ENCODE measurements around the gene CDHR5. TPM values are rescaled to one million over a fixed set of nuclear protein-coding genes. Genes with fewer than 3 reads are reported as not detected.

Gene CDHR5
- total and polyA plus RNA-seq, 2 donors (not counting 1 experiment from before 2014, with no cell fraction given), result not detected

GRCh38 chr11:615504-616319 lies 9.0 kb downstream of the CDHR5 start, which contains the start of gene IRF7:
Gene IRF7 (minus strand): TSS chr11:615950. CDS start chr11:615364, 586 bp downstream.
- Histone ChIP-seq H3K36me3 (ENCODE audit: control insufficient read depth, insufficient read depth, low read length) (peaks cover 24% of the 10 kb centered on the region), H3K4me1 (ENCODE audit: control insufficient read depth, extremely low read depth, insufficient read depth, low read length) (no peaks in the 10 kb centered on the region), H3K9ac (ENCODE audit: insufficient read depth, low read length) (peak within 1 kb of the TSS; percentile 84), H3K4me3 (replicated peaks in 1 of 4; ENCODE audit: control extremely low read depth in 1 of 4, insufficient read depth in 1 of 4, low read depth in 3 of 4, low read length in 4 of 4) (peak within 1 kb of the TSS; percentile 42 to 79 (median 68)), H3K27ac (ENCODE audit: insufficient read depth, low read length) (peak within 1 kb of the TSS; percentile 73), H3K4me2 (ENCODE audit: extremely low read depth, insufficient read depth, low read length) (peak within 1 kb of the TSS; percentile 99), H4K20me1 (ENCODE audit: control insufficient read depth, extremely low read depth, insufficient read depth, low read length) (no peaks in the 10 kb centered on the region), H3K27me3 (ENCODE audit: control insufficient read depth, insufficient read depth, low read length) (no peaks in the 10 kb centered on the region), H2AFZ (ENCODE audit: low read length) (no peak within 1 kb of the TSS), H3K9me3 (ENCODE audit: control insufficient read depth, insufficient read depth, low read depth, low read length) (no peaks in the 10 kb centered on the region), H3K79me2 (ENCODE audit: control insufficient read depth, insufficient read depth, low read length) (no peaks in the 10 kb centered on the region)
- peak; percentile 88 to 89 for DNase-seq (ENCODE audit: low read depth in 2 of 2)
- TF ChIP-seq EZH2 (IDR thresholded peaks at IDR 0.05; ENCODE audit: low read length, missing control alignments) (no peak), CTCF (conservative IDR thresholded peaks at IDR 0.05 in 1 of 2, IDR thresholded peaks at IDR 0.05 in 1 of 2; ENCODE audit: low read depth in 1 of 2, low read length in 2 of 2) (no peak)

DNA sequence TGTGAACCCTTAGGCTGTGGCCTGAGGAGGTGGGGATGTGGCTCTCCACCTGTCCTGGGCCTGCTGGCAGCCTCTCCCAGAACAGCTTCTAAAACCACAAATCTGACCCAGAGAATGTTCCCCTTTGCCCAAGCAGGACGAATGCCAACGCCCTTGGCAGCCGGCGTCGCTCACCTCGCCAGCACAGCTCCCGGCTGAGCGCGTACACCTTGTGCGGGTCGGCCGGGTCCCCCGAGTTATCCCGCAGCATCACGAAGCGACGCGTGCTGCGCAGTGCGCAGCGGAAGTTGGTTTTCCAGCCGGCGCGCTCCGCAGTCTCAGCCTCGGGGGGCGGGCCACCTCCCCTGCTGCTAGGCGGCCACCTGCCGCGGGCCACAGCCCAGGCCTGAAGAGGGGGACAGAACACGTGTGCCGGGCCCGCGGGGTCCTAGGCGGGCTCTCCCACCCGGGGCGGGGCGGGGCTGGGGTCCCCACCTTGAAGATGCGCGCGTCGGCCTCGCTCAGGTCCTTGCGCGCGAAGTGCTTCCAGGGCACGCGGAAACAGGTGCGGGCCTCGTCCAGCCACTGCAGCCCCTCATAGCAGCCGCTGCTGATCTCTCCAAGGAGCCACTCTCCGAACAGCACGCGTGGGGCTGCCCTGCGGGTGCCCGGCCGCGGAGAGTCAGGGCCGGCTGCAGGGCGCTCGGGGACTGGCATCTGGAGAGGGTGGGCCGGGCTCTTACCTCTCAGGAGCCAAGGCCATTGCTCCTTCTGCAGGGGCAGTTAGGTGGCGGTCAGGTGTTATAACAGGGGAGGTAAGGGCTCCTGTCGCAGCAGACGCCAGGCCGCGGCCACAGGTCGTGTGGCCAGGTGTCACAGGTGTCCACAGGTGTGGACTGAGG lies 9.9 kb downstream of the CDHR5 start:
- Histone ChIP-seq H4K20me1 (ENCODE audit: control insufficient read depth, extremely low read depth, insufficient read depth, low read length) (no peaks in the 10 kb centered on the region), H3K27me3 (ENCODE audit: control insufficient read depth, insufficient read depth, low read length) (no peaks in the 10 kb centered on the region), H3K9ac (ENCODE audit: insufficient read depth, low read length) (peak overlapping the region; percentile 84), H3K4me2 (ENCODE audit: extremely low read depth, insufficient read depth, low read length) (peak overlapping the region; percentile 99), H3K4me1 (ENCODE audit: control insufficient read depth, extremely low read depth, insufficient read depth, low read length) (no peaks in the 10 kb centered on the region), H3K9me3 (ENCODE audit: control insufficient read depth, insufficient read depth, low read depth, low read length) (no peaks in the 10 kb centered on the region), H2AFZ (ENCODE audit: low read length) (no peak overlapping the region), H3K27ac (ENCODE audit: insufficient read depth, low read length) (peak overlapping the region; percentile 73), H3K36me3 (ENCODE audit: control insufficient read depth, insufficient read depth, low read length) (peaks cover 30% of the 10 kb centered on the region), H3K4me3 (replicated peaks in 1 of 4; ENCODE audit: control extremely low read depth in 1 of 4, insufficient read depth in 1 of 4, low read depth in 3 of 4, low read length in 4 of 4) (peak overlapping the region; percentile 42 to 79 (median 68)), H3K79me2 (ENCODE audit: control insufficient read depth, insufficient read depth, low read length) (no peaks in the 10 kb centered on the region)
- DNase-seq (ENCODE audit: low read depth in 2 of 2), result no peak
- TF ChIP-seq CTCF (conservative IDR thresholded peaks at IDR 0.05 in 1 of 2, IDR thresholded peaks at IDR 0.05 in 1 of 2; ENCODE audit: low read depth in 1 of 2, low read length in 2 of 2) (no peak), EZH2 (IDR thresholded peaks at IDR 0.05; ENCODE audit: low read length, missing control alignments) (no peak)

Measured in fibroblast of lung (primary cell).